Naive thymus-derived CD8-positive, alpha-beta T cell (primary cell): ENCODE data around the gene JMJD1C. TPM values are rescaled to one million over a fixed set of nuclear protein-coding genes. Genes with fewer than 3 reads are reported as not detected.

Source experiments
- ATAC-seq, 2 donors: fragments of 150-1000 bp; cut with Tn5 transposase in 1 of 2; sonication (Bioruptor Pico), chemical (Tn5 transposase) in 1 of 2; 1 replicate in 1 of 2; 2 replicates in 1 of 2; pipeline ENCODE4 v1.10.0; 2021; ENCODE audit warnings: mild to moderate bottlenecking in 2 of 2, moderate library complexity in 2 of 2
- POLR2A ChIA-PET: fragments of 350-600 bp; sonication (Branson Sonifier 250); formaldehyde crosslinking; loops from one replicate; lab custom pipeline; 2021; ENCODE audit warnings: antibody characterized with exemption; lab: Charles Lee
- DNase-seq, 10 donors: peaks; one replicate each; pipeline versions ENCODE4 v3.0.0 to v3.0.0-alpha.2; 2020 to 2022
- H3K27ac Mint-ChIP-seq, 10 donors: one replicate each; pipeline ENCODE4 v1.8.0; 2020 to 2022; ENCODE audit warnings: mild to moderate bottlenecking in 10 of 10, mixed read lengths in 10 of 10, moderate library complexity in 4 of 10, inconsistent platforms in 1 of 10
- H3K27me3 Mint-ChIP-seq, 5 donors: one replicate each; pipeline ENCODE4 v1.8.0; 2021 to 2022; ENCODE audit warnings: mixed read lengths in 5 of 5
- H3K36me3 Mint-ChIP-seq, 3 donors: one replicate each; pipeline ENCODE4 v1.8.0; 2020 to 2022; ENCODE audit warnings: mixed read lengths in 3 of 3, mild to moderate bottlenecking in 2 of 3, inconsistent platforms in 1 of 3
- H3K4me1 Mint-ChIP-seq, 4 donors: one replicate each; pipeline ENCODE4 v1.8.0; 2021 to 2022; ENCODE audit warnings: mixed read lengths in 4 of 4
- H3K4me3 Mint-ChIP-seq, 10 donors: one replicate each; pipeline ENCODE4 v1.8.0; 2020 to 2022; ENCODE audit warnings: mild to moderate bottlenecking in 10 of 10, mixed read lengths in 10 of 10, moderate library complexity in 6 of 10, inconsistent platforms in 1 of 10
- H3K9me3 Mint-ChIP-seq, 9 donors: one replicate each; pipeline ENCODE4 v1.8.0; 2020 to 2022; ENCODE audit warnings: mixed read lengths in 9 of 9, mild to moderate bottlenecking in 3 of 9, inconsistent platforms in 1 of 9, moderate library complexity in 1 of 9
- polyA plus RNA-seq, 3 donors: library from polyadenylated mRNA; unstranded; fragments of 300-500 nt; fragmentation: Illumina TruSeq; gene quantifications; one replicate each; pipeline ENCODE4 v1.2.3, GENCODE V29; 2021
- total RNA-seq, 8 experiments: library from RNA in 2 of 8; stranded (reverse) in 2 of 8; gene quantifications; one replicate each; pipeline ENCODE4 v1.2.3 and lab custom pipeline; 2021 to 2026

Gene JMJD1C
- total and polyA plus RNA-seq, 5 experiments from 2014 or later: 28.6 to 126 (median 51.9) TPM

- peaks cover 34 to 92% (median 86%) of the 10 kb centered on the region in 4 donors for H3K4me1 Mint-ChIP-seq
- POLR2A ChIA-PET: interaction anchor here (0.7 to 0.9 kb wide), 3 partner anchors 12 to 1315 kb away, joined by 3 to 4 read pairs (median 3); no protein-coding TSS in a partner anchor
- DNase-seq (no peak), ATAC-seq (no peak)
- peak overlapping the region in 8 of 10 donors; percentile 0 to 68 (median 19) for H3K4me3 Mint-ChIP-seq
- peaks cover 0 to 58% (median 22%) of the 10 kb centered on the region in 3 donors for H3K36me3 Mint-ChIP-seq
- peaks cover 0 to 2% (median 0%) of the 10 kb centered on the region in 9 donors for H3K9me3 Mint-ChIP-seq
- peak overlapping the region in 5 of 10 donors; percentile 0 to 77 (median 10) for H3K27ac Mint-ChIP-seq
- H3K27me3 Mint-ChIP-seq: no peaks in the 10 kb centered on the region
Observed at GRCh38 chr10:63257778-63258177, 208.0 kb downstream of the JMJD1C start.

- no peak for ATAC-seq
- peaks cover 36 to 94% (median 87%) of the 10 kb centered on the region in 4 donors for H3K4me1 Mint-ChIP-seq
Observed at GRCh38 chr10:63256009-63256773, 209.6 kb downstream of the JMJD1C start.

GRCh38 chr10:63255316-63255715 lies 210.5 kb downstream of the JMJD1C start:
- H3K27me3 Mint-ChIP-seq: no peaks in the 10 kb centered on the region
- no peak for ATAC-seq
- peaks cover 0 to 38% (median 9%) of the 10 kb centered on the region in 3 donors for H3K36me3 Mint-ChIP-seq
- POLR2A ChIA-PET: interaction anchor here (0.5 to 1.8 kb wide), 2 partner anchors 10 to 261 kb away, joined by 3 to 4 read pairs; no protein-coding TSS in a partner anchor
- DNase-seq: no peak
- peak overlapping the region in 1 of 10 donors; percentile 8 for H3K4me3 Mint-ChIP-seq
- peaks cover 33 to 94% (median 85%) of the 10 kb centered on the region in 4 donors for H3K4me1 Mint-ChIP-seq
- H3K9me3 Mint-ChIP-seq: peaks cover 0 to 2% (median 0%) of the 10 kb centered on the region in 9 donors
- peak overlapping the region in 3 of 10 donors; percentile 30 to 77 (median 60) for H3K27ac Mint-ChIP-seq

More at GRCh38 chr10:63256009-63256773, 209.6 kb downstream of the JMJD1C start:
- H3K27me3 Mint-ChIP-seq: no peaks in the 10 kb centered on the region
- H3K9me3 Mint-ChIP-seq: peaks cover 0 to 2% (median 0%) of the 10 kb centered on the region in 9 donors
- H3K4me3 Mint-ChIP-seq: peak overlapping the region in 9 of 10 donors; percentile 2 to 52 (median 42)
- DNase-seq: no peak
- POLR2A ChIA-PET: interaction anchor here (0.5 to 1.8 kb wide), 4 partner anchors 9 to 260 kb away, joined by 3 to 4 read pairs (median 4); no protein-coding TSS in a partner anchor
- peak overlapping the region in 9 of 10 donors; percentile 20 to 77 (median 58) for H3K27ac Mint-ChIP-seq
- H3K36me3 Mint-ChIP-seq: peaks cover 0 to 45% (median 15%) of the 10 kb centered on the region in 3 donors

GRCh38 chr10:63253040-63253439 lies 212.7 kb downstream of the JMJD1C start:
- DNase-seq (no peak), ATAC-seq (no peak)
- Mint-ChIP-seq H3K4me1 (peaks cover 25 to 82% (median 73%) of the 10 kb centered on the region in 4 donors), H3K27ac (peak overlapping the region in 5 of 10 donors; percentile 7 to 70 (median 41)), H3K4me3 (peak overlapping the region in 6 of 10 donors; percentile 5 to 37 (median 14)), H3K36me3 (peaks cover 5 to 35% (median 18%) of the 10 kb centered on the region in 3 donors), H3K27me3 (no peaks in the 10 kb centered on the region), H3K9me3 (peaks cover 0 to 3% (median 0%) of the 10 kb centered on the region in 9 donors)
- POLR2A ChIA-PET: no interaction called here

- ATAC-seq (peak in 1 of 2 donors; percentile 20), DNase-seq (no peak)
- H3K4me3 Mint-ChIP-seq: peak overlapping the region in 1 of 10 donors; percentile 10
- peaks cover 0 to 3% (median under 1%) of the 10 kb centered on the region in 9 donors for H3K9me3 Mint-ChIP-seq
- peaks cover 24 to 81% (median 72%) of the 10 kb centered on the region in 4 donors for H3K4me1 Mint-ChIP-seq
- no peaks in the 10 kb centered on the region for H3K27me3 Mint-ChIP-seq
- peak overlapping the region in 9 of 10 donors; percentile 2 to 70 (median 38) for H3K27ac Mint-ChIP-seq
- POLR2A ChIA-PET: no interaction called here
- peaks cover 6 to 37% (median 19%) of the 10 kb centered on the region in 3 donors for H3K36me3 Mint-ChIP-seq
Observed at GRCh38 chr10:63252095-63252762, 213.5 kb downstream of the JMJD1C start.

- POLR2A ChIA-PET: no interaction called here
- Mint-ChIP-seq H3K36me3 (peaks cover 23 to 48% (median 28%) of the 10 kb centered on the region in 3 donors), H3K4me3 (no peak overlapping the region), H3K4me1 (peaks cover 26 to 81% (median 71%) of the 10 kb centered on the region in 4 donors), H3K27me3 (no peaks in the 10 kb centered on the region), H3K27ac (peak overlapping the region in 3 of 10 donors; percentile 24 to 59 (median 54)), H3K9me3 (peaks cover 0 to 22% (median 11%) of the 10 kb centered on the region in 9 donors)
- no peak for DNase-seq
- no peak for ATAC-seq
Observed at GRCh38 chr10:63250032-63250431, 215.7 kb downstream of the JMJD1C start.

GRCh38 chr10:63247771-63248170 lies 218.0 kb downstream of the JMJD1C start:
- Mint-ChIP-seq H3K36me3 (peaks cover 23 to 39% (median 29%) of the 10 kb centered on the region in 3 donors), H3K4me1 (peaks cover 29 to 77% (median 67%) of the 10 kb centered on the region in 4 donors), H3K27me3 (no peaks in the 10 kb centered on the region), H3K27ac (peak overlapping the region in 2 of 10 donors; percentile 31 to 75), H3K9me3 (peaks cover 0 to 22% (median 11%) of the 10 kb centered on the region in 9 donors), H3K4me3 (peak overlapping the region in 2 of 10 donors; percentile 2 to 13)
- POLR2A ChIA-PET: no interaction called here
- no peak for ATAC-seq
- DNase-seq: no peak

GRCh38 chr10:63246356-63246755 lies 219.4 kb downstream of the JMJD1C start:
- no peaks in the 10 kb centered on the region for H3K27me3 Mint-ChIP-seq
- DNase-seq: no peak
- ATAC-seq: no peak
- H3K9me3 Mint-ChIP-seq: peaks cover 0 to 22% (median 11%) of the 10 kb centered on the region in 9 donors
- H3K36me3 Mint-ChIP-seq: peaks cover 23 to 39% (median 29%) of the 10 kb centered on the region in 3 donors
- H3K4me3 Mint-ChIP-seq: peak overlapping the region in 4 of 10 donors; percentile 3 to 46 (median 18)
- H3K4me1 Mint-ChIP-seq: peaks cover 27 to 75% (median 64%) of the 10 kb centered on the region in 4 donors
- POLR2A ChIA-PET: no interaction called here
- H3K27ac Mint-ChIP-seq: peak overlapping the region in 7 of 10 donors; percentile 1 to 75 (median 51)

- ATAC-seq (peak; percentile 58 to 70), DNase-seq (peak in 3 of 10 donors; percentile 22 to 39 (median 27))
- Mint-ChIP-seq H3K4me3 (peak overlapping the region; percentile 65 to 85 (median 74)), H3K36me3 (peaks cover 13 to 21% (median 15%) of the 10 kb centered on the region in 3 donors), H3K27me3 (no peaks in the 10 kb centered on the region), H3K4me1 (peaks cover 37 to 86% (median 74%) of the 10 kb centered on the region in 4 donors), H3K27ac (peak overlapping the region; percentile 21 to 89 (median 80)), H3K9me3 (peaks cover 7 to 19% (median 11%) of the 10 kb centered on the region in 9 donors)
- POLR2A ChIA-PET: interaction anchor here (1.4 kb wide), 1 partner anchor 27 kb away, joined by 8 read pairs; no protein-coding TSS in a partner anchor
Observed at GRCh38 chr10:63241841-63242281, 223.9 kb downstream of the JMJD1C start.

- POLR2A ChIA-PET: interaction anchor here (0.6 kb wide), 1 partner anchor 171 kb away, joined by 9 read pairs; no protein-coding TSS in a partner anchor
- Mint-ChIP-seq H3K4me1 (peaks cover 32 to 85% (median 66%) of the 10 kb centered on the region in 4 donors), H3K36me3 (peaks cover 6 to 15% (median 9%) of the 10 kb centered on the region in 3 donors), H3K27ac (peak overlapping the region in 9 of 10 donors; percentile 58 to 88 (median 81)), H3K4me3 (peak overlapping the region in 9 of 10 donors; percentile 37 to 78 (median 66)), H3K9me3 (peaks cover 2 to 12% (median 6%) of the 10 kb centered on the region in 9 donors), H3K27me3 (no peaks in the 10 kb centered on the region)
- no peak for DNase-seq
- no peak for ATAC-seq
Observed at GRCh38 chr10:63240807-63241206, 225.0 kb downstream of the JMJD1C start.

- Mint-ChIP-seq H3K27me3 (no peaks in the 10 kb centered on the region), H3K36me3 (peaks cover 0 to 8% (median 0%) of the 10 kb centered on the region in 3 donors), H3K9me3 (peaks cover 0 to 7% (median 0%) of the 10 kb centered on the region in 9 donors), H3K4me3 (peak overlapping the region in 3 of 10 donors; percentile 31 to 78 (median 58)), H3K27ac (peak overlapping the region in 8 of 10 donors; percentile 7 to 87 (median 74)), H3K4me1 (peaks cover 20 to 80% (median 54%) of the 10 kb centered on the region in 4 donors)
- POLR2A ChIA-PET: no interaction called here
- ATAC-seq (no peak), DNase-seq (no peak)
Observed at GRCh38 chr10:63238501-63238900, 227.3 kb downstream of the JMJD1C start.
